Stomach (tissue), 9 donors: Measurements from ENCODE around the gene SNORC. TPM values are rescaled to one million over a fixed set of nuclear protein-coding genes. Genes with fewer than 3 reads are reported as not detected.

Source experiments
- DNase-seq, 2 donors: peaks; one replicate each; pipeline versions ENCODE4 v3.0.0 to v3.0.0-alpha.2; 2013 to 2019
- H3K27ac ChIP-seq, 5 donors: fragments of 200-600 bp in 4 of 5; sonication (generic) in 4 of 5; one replicate each; pipeline ENCODE4 v1.5.1; 2013 to 2019; ENCODE audit warnings: mild to moderate bottlenecking in 1 of 5, moderate library complexity in 1 of 5
- H3K27me3 ChIP-seq, 3 donors: fragments of 200-600 bp; sonication (generic); one replicate each; pipeline ENCODE4 v1.5.1; 2017 to 2019; ENCODE audit warnings: mixed run types in 1 of 3
- H3K36me3 ChIP-seq, 4 donors: fragments of 200-600 bp; sonication (generic); 1 replicate in 3 of 4; 2 replicates in 1 of 4; pipeline ENCODE4 v1.5.1; 2016 to 2019
- H3K4me1 ChIP-seq, 4 donors: fragments of 200-600 bp; sonication (generic); one replicate each; pipeline ENCODE4 v1.5.1; 2016 to 2019
- H3K4me3 ChIP-seq, 4 donors: fragments of 200-600 bp; sonication (generic) in 3 of 4; one replicate each; pipeline ENCODE4 v1.5.1; 2016 to 2019; ENCODE audit warnings: mild to moderate bottlenecking in 1 of 4
- H3K9me3 ChIP-seq, 4 donors: fragments of 200-600 bp; sonication (generic); one replicate each; pipeline ENCODE4 v1.5.1; 2016 to 2019
- CTCF ChIP-seq, 7 experiments: fragments of 450-650 bp in 4 of 7; fragments of 200-600 bp in 3 of 7; sonication (generic) in 3 of 7; IDR thresholded peaks; one replicate each; pipeline ENCODE4 v1.5.1; 2016 to 2019; ENCODE audit warnings: antibody characterized with exemption in 7 of 7, control low read depth in 2 of 7, mild to moderate bottlenecking in 1 of 7
- EP300 ChIP-seq: sonication (generic); formaldehyde crosslinking; IDR thresholded peaks from one replicate; pipeline ENCODE4 v1.6.1; 2017; ENCODE audit warnings: antibody characterized with exemption
- POLR2A ChIP-seq, 4 donors: fragments of 450-650 bp; IDR thresholded peaks; one replicate each; pipeline ENCODE4 v1.6.1; 2016; ENCODE audit warnings: antibody characterized with exemption in 4 of 4, control low read depth in 2 of 4, mild to moderate bottlenecking in 1 of 4, moderate library complexity in 1 of 4
- POLR2AphosphoS5 ChIP-seq, 3 donors: sonication (generic); formaldehyde crosslinking; IDR thresholded peaks; one replicate each; pipeline ENCODE4 v1.6.1; 2016; ENCODE audit warnings: antibody characterized with exemption in 3 of 3
- WGBS, 5 donors: extraction: QIAGEN DNeasy Blood & Tissue Kit in 3 of 5; methylation state at CpG; one replicate each; pipeline versions ENCODE4 v1.1.5 to v1.1.7; 2013 to 2018; 5-methylcytosine and 5-hydroxymethylcytosine counted together
- intact Hi-C: fragments of 100-400 bp; cut with DNase I; formaldehyde crosslinking; loops from one replicate; pipeline ENCODE4 v1.15.1; 2023; ENCODE audit warnings: low total_unique reads
- polyA plus RNA-seq, 3 donors: library from polyadenylated mRNA; stranded (reverse); fragments of 200-250 nt; gene quantifications; one replicate each; pipeline ENCODE4 v1.2.3, GENCODE V29; 2013
- total RNA-seq, 5 donors: library from RNA; depleted of rRNA; stranded (reverse); fragments of >200 nt; gene quantifications; one replicate each; pipeline versions ENCODE4 v1.1.0 to v1.2.3, GENCODE V29; 2014 to 2016
- donor health status: healthy with polysubstance abuse.
- donor health status: Bipolar disorder and iron deficiency.
- donor health status: healthy.

The SNORC gene
- total and polyA plus RNA-seq, 8 donors = 0.55 to 23.8 (median 6.3) TPM; not detected in 1

- Histone ChIP-seq H3K4me3 (no peak overlapping the region), H3K4me1 (peaks cover 13 to 24% (median 22%) of the 10 kb centered on the region in 4 donors), H3K36me3 (no peaks in the 10 kb centered on the region), H3K9me3 (no peaks in the 10 kb centered on the region), H3K27me3 (peaks cover 15 to 76% (median 26%) of the 10 kb centered on the region in 3 donors), H3K27ac (no peak overlapping the region)
- intact Hi-C loops = no loop called here
- peak in 1 of 2 donors; percentile 10 for DNase-seq
- WGBS, 5 donors = 60 to 73% (median 71%) methylated on average over 9 to 11 of the region's 11 CpGs
- no peak for TF ChIP-seq POLR2AphosphoS5 (IDR thresholded peaks at IDR 0.05)
- no peak for TF ChIP-seq POLR2A (IDR thresholded peaks at IDR 0.05)
- no peak for TF ChIP-seq CTCF (IDR thresholded peaks at IDR 0.05)
- no peak for TF ChIP-seq EP300
Measured at GRCh38 chr2:232925821-232926156, 55.7 kb downstream of the SNORC start.

GRCh38 chr2:232926431-232926939 lies 56.4 kb downstream of the SNORC start:
- intact Hi-C loops = no loop called here
- peak overlapping the region in 1 of 4 donors; percentile 61 for H3K4me3 ChIP-seq
- H3K27me3 ChIP-seq = peaks cover 15 to 70% (median 26%) of the 10 kb centered on the region in 3 donors
- H3K4me1 ChIP-seq = peaks cover 13 to 24% (median 22%) of the 10 kb centered on the region in 4 donors
- H3K27ac ChIP-seq = no peak overlapping the region
- WGBS, 5 donors = 39 to 72% (median 62%) methylated on average over 10 to 13 of the region's 13 CpGs
- no peaks in the 10 kb centered on the region for H3K36me3 ChIP-seq
- no peak for DNase-seq
- H3K9me3 ChIP-seq = no peaks in the 10 kb centered on the region
- TF ChIP-seq POLR2AphosphoS5 (IDR thresholded peaks at IDR 0.05) (no peak), POLR2A (IDR thresholded peaks at IDR 0.05) (no peak), CTCF (IDR thresholded peaks at IDR 0.05) (no peak), EP300 (no peak)

DNA sequence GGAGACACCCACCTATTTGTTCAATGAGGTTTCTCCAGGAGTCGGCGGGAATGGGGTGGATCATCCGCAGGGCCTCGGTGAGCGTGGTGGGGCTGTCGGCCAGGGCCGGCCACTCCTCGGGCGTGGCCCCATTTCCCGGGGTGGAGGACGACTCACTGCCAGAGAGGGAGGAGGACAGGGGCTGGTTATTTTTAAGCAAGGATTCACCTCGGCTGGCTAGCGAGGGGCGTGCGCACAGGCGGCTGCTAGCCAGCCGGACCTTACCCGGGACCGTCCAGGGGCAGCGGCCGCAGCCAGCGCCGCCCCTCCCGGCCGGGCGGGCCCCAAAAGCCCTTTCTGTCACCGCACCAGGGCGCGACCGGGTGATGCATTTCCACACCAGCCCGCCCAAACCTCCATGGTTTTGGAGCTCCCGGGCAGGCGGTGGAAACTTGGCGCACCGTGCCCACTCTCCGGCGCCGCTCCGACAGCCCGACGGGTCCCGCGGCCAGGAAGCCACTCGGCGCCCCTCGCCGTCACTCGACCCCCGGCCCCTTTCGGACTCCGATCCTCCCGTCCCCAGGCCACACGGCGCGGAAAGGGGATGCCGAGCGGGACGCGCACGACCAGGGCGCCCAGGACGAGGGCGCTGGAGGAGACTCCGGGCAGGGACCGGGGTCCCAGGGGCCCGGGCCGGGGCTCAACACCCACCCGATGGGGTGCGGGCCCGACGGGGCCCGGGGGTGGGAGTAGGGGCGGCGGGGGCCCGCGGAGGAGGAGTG lies 57.1 kb downstream of the SNORC start:
- Histone ChIP-seq H3K27ac (no peak overlapping the region), H3K27me3 (peaks cover 15 to 72% (median 26%) of the 10 kb centered on the region in 3 donors), H3K9me3 (no peaks in the 10 kb centered on the region), H3K4me3 (peak overlapping the region; percentile 44 to 61 (median 51)), H3K4me1 (peaks cover 13 to 24% (median 22%) of the 10 kb centered on the region in 4 donors), H3K36me3 (no peaks in the 10 kb centered on the region)
- intact Hi-C loops = no loop called here
- 3 to 7% (median 4%) methylated on average over 29 to 76 of the region's 76 CpGs; no CpG with 5 or more reads in 1 of the 5 donors for WGBS, 5 donors
- peak in 1 of 2 donors; percentile 27 for DNase-seq
- TF ChIP-seq EP300 (no peak), POLR2A (IDR thresholded peaks at IDR 0.05) (no peak), POLR2AphosphoS5 (IDR thresholded peaks at IDR 0.05) (no peak), CTCF (IDR thresholded peaks at IDR 0.05) (no peak)

GRCh38 chr2:232927793-232928550 lies 57.9 kb downstream of the SNORC start:
- no peaks in the 10 kb centered on the region for H3K9me3 ChIP-seq
- intact Hi-C loops = no loop called here
- H3K27ac ChIP-seq = no peak overlapping the region
- peak in 1 of 2 donors; percentile 64 for DNase-seq
- peaks cover 13 to 24% (median 22%) of the 10 kb centered on the region in 4 donors for H3K4me1 ChIP-seq
- peaks cover 15 to 79% (median 26%) of the 10 kb centered on the region in 3 donors for H3K27me3 ChIP-seq
- H3K4me3 ChIP-seq = peak overlapping the region; percentile 44 to 61 (median 51)
- TF ChIP-seq EP300 (no peak), CTCF (IDR thresholded peaks at IDR 0.05) (no peak), POLR2A (IDR thresholded peaks at IDR 0.05) (no peak)
- WGBS, 5 donors = 0 to 7% (median 2%) methylated on average over 19 to 112 of the region's 114 CpGs
- H3K36me3 ChIP-seq = no peaks in the 10 kb centered on the region
